ENCODE measurements around the gene SCN3A.

- TF ChIP-seq CTCF (IDR thresholded peaks at IDR 0.05) (no peak), POLR2A (IDR thresholded peaks at IDR 0.05) (no peak), EP300 (IDR thresholded peaks at IDR 0.05) (no peak), POLR2AphosphoS5 (IDR thresholded peaks at IDR 0.05) (no peak)
Measured at GRCh38 chr2:165162466-165162865, 41.4 kb downstream of the SCN3A start.

Data from stomach (tissue), 4 donors.